SK-N-SH treated with all-trans-retinoic acid at 6 μM for 48 hours (cell line): ENCODE data around the gene DDTL.
"Not testable (repeated sequence)": the region's sequence is repeated elsewhere in the genome, so short reads cannot be mapped to it uniquely, and the experiment has no call there.

Experiments used
- RARB ChIP-seq: fragments of 250-450 bp; sonication (Bioruptor Pico); IDR thresholded peaks from 2 replicates; pipeline ENCODE4 v1.8.0; 2021; ENCODE audit warnings: mild to moderate bottlenecking, moderate library complexity
- ZNF8 ChIP-seq: fragments of 450-650 bp; formaldehyde crosslinking; IDR thresholded peaks from 2 replicates; pipeline ENCODE4 v1.5.0; 2020; ENCODE audit warnings: mild to moderate bottlenecking, moderate library complexity

DNA sequence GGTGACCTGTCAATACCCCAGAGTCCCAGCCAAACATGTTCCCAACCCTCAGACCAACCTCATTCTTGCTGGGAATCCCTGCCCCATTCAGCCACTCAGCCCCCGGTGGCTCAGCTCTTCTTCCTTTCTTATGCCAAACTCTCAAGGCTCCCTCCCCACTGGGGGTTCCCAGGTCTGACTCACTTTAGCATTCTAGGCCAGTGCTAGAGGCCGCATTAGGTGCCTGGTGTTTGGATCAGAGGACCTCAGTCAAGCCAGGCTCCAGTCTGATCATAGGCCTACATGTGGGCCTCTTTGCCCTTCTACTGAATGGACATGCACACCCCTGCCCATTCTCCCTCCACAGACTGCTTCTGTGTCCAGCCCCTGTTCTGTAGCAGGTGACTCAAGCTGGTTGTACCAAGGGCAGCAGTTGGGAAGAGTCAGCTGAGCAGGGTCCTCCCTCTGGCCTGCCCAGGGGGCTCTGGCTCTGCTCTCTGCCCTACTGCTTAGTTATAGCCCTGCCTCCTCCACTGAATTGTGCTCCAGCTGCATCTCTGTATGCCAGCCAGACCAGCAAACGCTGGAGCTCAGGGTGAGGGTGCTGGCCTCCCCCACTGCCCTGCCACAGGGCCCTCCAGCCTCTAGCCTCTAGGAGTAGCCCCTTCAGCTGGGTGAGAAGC is 23.0 kb downstream of the DDTL start:
- TF ChIP-seq RARB, ZNF8 (CRISPR knock-in tag): not testable (repeated sequence)
